Stimulated activated CD8-positive, alpha-beta memory T cell treated with anti-CD3 and anti-CD28 coated beads, Interleukin-15, amount 100 ng/mL, for 48 hours (primary cell): ENCODE measurements around the gene SYCN.

Experiments used
- DNase-seq, 2 donors: peaks; one replicate each; pipeline ENCODE4 v3.0.0-alpha.2; 2020; ENCODE audit warnings: low read depth in 2 of 2

The SYCN gene

GRCh38 chr19:39194832-39195542, 9.1 kb downstream of the SYCN start:
- no peak for DNase-seq

GRCh38 chr19:39193803-39194202, 10.3 kb downstream of the SYCN start:
- DNase-seq, result no peak

- DNase-seq, result no peak
Measured at GRCh38 chr19:39192846-39193245, 11.2 kb downstream of the SYCN start.

GRCh38 chr19:39190768-39191167, 13.3 kb downstream of the SYCN start:
- no peak for DNase-seq

GRCh38 chr19:39188960-39189359, 15.1 kb downstream of the SYCN start:
- no peak for DNase-seq

GRCh38 chr19:39187552-39187943, 16.5 kb downstream of the SYCN start:
- no peak for DNase-seq

GRCh38 chr19:39186391-39186790, 17.7 kb downstream of the SYCN start:
- no peak for DNase-seq

GRCh38 chr19:39183104-39183503, 21.0 kb downstream of the SYCN start:
- DNase-seq, result no peak

GRCh38 chr19:39182174-39182505, 21.9 kb downstream of the SYCN start:
- DNase-seq, result no peak

GRCh38 chr19:39181500-39182173, 22.4 kb downstream of the SYCN start:
- DNase-seq, result no peak

- no peak for DNase-seq
Measured at GRCh38 chr19:39180749-39181148, 23.3 kb downstream of the SYCN start.

- no peak for DNase-seq
Measured at GRCh38 chr19:39179754-39180153, 24.3 kb downstream of the SYCN start.

- DNase-seq, result no peak
Measured at GRCh38 chr19:39178296-39179006, 25.6 kb downstream of the SYCN start.

- no peak for DNase-seq
Measured at GRCh38 chr19:39177736-39178135, 26.3 kb downstream of the SYCN start.

- DNase-seq, result no peak
Measured at GRCh38 chr19:39177110-39177699, 26.9 kb downstream of the SYCN start.

- no peak for DNase-seq
Measured at GRCh38 chr19:39175564-39175963, 28.5 kb downstream of the SYCN start.

GRCh38 chr19:39174558-39175544, 29.2 kb downstream of the SYCN start:
- no peak for DNase-seq

- no peak for DNase-seq
Measured at GRCh38 chr19:39174142-39174541, 29.9 kb downstream of the SYCN start.

GRCh38 chr19:39173502-39173991, 30.5 kb downstream of the SYCN start:
- DNase-seq, result no peak

- no peak for DNase-seq
Measured at GRCh38 chr19:39172700-39173501, 31.2 kb downstream of the SYCN start.
